ENCODE data around the gene PLPP4. TPM values are rescaled to one million over a fixed set of nuclear protein-coding genes. Genes with fewer than 3 reads are reported as not detected.

PLPP4 gene
- total RNA-seq, 1 donor from 2014 or later = not detected

DNA sequence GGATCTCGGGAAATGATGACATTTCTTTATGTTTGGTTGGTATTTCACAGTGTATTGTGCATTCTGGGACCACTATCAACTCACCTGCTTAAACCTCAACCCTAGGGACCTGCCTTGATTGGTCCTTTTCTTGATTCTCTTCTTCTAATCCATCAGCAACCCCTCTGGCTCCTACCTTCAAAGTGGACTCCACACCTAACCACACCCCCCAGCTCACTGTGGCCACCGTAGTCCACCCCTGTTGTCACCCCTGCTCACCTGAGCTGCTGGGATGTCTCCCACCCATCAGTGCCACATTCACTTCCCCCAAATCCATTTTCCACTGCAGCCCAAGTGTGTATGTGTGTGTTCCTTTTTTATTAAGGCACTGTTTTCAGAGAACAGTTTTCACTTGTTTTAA is 145.0 kb downstream of the PLPP4 start:
- Mint-ChIP-seq H3K27me3 (ENCODE audit: unreplicated experiment) (peaks cover 11% of the 10 kb centered on the region), H3K36me3 (ENCODE audit: low read depth, unreplicated experiment) (peaks cover 7% of the 10 kb centered on the region), H3K9me3 (ENCODE audit: unreplicated experiment) (peaks cover 5% of the 10 kb centered on the region), H3K4me1 (ENCODE audit: unreplicated experiment) (no peaks in the 10 kb centered on the region), H3K27ac (ENCODE audit: unreplicated experiment) (no peak overlapping the region), H3K4me3 (ENCODE audit: unreplicated experiment) (no peak overlapping the region)
- no peak for TF ChIP-seq CTCF (IDR thresholded peaks at IDR 0.05; ENCODE audit: unreplicated experiment)
- DNase-seq (ENCODE audit: low spot score) = no peak

DNA sequence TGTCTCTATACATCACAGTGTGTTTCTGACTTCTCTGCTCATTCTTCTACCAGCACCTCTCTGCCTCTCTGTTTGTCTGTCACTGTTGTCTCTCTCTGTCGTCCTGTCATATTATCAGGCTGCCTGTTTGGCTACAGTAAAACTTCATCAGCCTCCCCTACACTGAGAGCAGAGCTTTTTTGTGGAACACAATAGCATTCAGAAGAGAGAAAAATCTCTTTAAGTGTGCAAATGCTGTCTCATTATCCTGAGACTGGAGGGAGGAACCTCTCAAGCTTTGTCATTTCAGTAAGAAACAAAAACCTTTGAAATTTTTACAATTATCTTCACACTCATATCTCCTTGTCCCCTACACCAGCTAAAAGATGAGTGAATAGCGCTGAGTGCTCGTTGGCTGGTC is 148.4 kb downstream of the PLPP4 start:
- DNase-seq (ENCODE audit: low spot score) = no peak
- Mint-ChIP-seq H3K9me3 (ENCODE audit: unreplicated experiment) (peaks cover 5% of the 10 kb centered on the region), H3K4me3 (ENCODE audit: unreplicated experiment) (no peak overlapping the region), H3K36me3 (ENCODE audit: low read depth, unreplicated experiment) (peaks cover 7% of the 10 kb centered on the region), H3K27ac (ENCODE audit: unreplicated experiment) (no peak overlapping the region), H3K27me3 (ENCODE audit: unreplicated experiment) (peaks cover 11% of the 10 kb centered on the region), H3K4me1 (ENCODE audit: unreplicated experiment) (peaks cover 7% of the 10 kb centered on the region)
- TF ChIP-seq CTCF (IDR thresholded peaks at IDR 0.05; ENCODE audit: unreplicated experiment) = no peak

DNA sequence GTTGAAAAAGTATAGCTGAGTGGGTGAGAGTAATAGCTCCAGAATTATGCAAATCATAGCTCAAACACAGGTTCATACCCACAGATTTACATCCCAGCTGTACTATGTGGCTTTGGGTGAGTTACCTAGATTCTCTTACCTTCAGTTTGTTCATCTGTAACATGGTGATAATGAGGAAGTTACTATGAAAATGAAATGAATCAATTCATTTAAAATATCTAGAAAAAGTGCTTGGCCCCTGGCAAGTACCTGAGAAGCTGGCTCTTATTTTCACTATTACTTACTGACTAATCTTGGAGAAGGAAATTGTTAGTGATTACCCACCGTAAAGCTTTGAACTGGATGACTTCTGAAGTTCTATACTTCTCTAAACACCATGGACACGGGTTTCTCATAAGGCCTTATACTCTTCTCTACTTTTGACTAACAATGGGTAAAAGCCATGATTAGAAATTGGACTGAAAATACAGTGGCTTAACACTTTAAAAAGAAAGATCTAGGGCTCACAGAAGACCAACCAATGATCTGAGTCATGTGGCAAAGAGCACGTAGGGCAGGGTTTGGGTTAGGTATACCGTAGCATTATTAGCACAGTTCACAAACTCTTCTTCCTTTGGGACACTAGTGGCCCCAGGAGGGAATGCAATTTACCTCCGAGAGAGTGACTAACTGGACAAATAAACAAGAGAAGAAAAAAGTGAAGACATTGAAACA is 149.2 kb downstream of the PLPP4 start:
- no peak for DNase-seq (ENCODE audit: low spot score)
- Mint-ChIP-seq H3K4me1 (ENCODE audit: unreplicated experiment) (peaks cover 12% of the 10 kb centered on the region), H3K9me3 (ENCODE audit: unreplicated experiment) (peaks cover 5% of the 10 kb centered on the region), H3K27ac (ENCODE audit: unreplicated experiment) (no peak overlapping the region), H3K4me3 (ENCODE audit: unreplicated experiment) (no peak overlapping the region), H3K27me3 (ENCODE audit: unreplicated experiment) (peaks cover 10% of the 10 kb centered on the region), H3K36me3 (ENCODE audit: low read depth, unreplicated experiment) (peaks cover 7% of the 10 kb centered on the region)
- no peak for TF ChIP-seq CTCF (IDR thresholded peaks at IDR 0.05; ENCODE audit: unreplicated experiment)

DNA sequence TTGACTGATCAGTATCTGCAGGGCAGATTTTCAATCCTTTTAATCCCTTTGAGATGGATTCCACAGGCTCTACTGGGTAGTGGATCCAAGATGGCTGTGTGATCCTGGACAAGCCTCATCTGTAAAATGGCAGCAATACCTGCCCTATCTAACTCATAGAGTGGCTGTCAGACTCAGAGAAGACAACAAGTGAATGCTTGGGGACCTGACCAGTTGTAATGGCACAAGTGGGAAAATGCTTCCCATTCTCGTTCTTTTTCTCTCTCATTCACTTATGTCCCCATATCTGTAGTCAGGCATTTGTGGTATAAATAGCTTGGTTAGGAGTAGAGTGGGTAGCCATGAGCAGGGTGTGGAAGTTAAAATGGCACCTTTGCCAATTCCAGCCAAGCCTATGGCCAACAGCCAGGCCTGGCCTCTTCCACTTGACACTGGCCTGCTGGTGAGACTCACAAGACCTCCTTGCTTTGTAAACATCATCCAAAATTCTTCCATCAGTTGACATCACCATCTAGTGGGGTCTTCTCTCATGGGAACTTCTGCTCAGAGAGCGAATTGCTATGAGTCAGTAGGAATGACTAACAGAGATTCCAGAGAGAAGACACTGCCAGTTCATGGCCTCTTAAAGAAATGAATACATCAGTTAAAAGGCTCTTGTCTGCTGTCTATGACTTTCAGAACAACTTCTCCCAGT is 150.1 kb downstream of the PLPP4 start:
- Mint-ChIP-seq H3K4me1 (ENCODE audit: unreplicated experiment) (peaks cover 12% of the 10 kb centered on the region), H3K27me3 (ENCODE audit: unreplicated experiment) (peaks cover 8% of the 10 kb centered on the region), H3K27ac (ENCODE audit: unreplicated experiment) (no peak overlapping the region), H3K9me3 (ENCODE audit: unreplicated experiment) (peaks cover 5% of the 10 kb centered on the region), H3K4me3 (ENCODE audit: unreplicated experiment) (no peak overlapping the region), H3K36me3 (ENCODE audit: low read depth, unreplicated experiment) (peaks cover 7% of the 10 kb centered on the region)
- TF ChIP-seq CTCF (IDR thresholded peaks at IDR 0.05; ENCODE audit: unreplicated experiment) = no peak
- DNase-seq (ENCODE audit: low spot score) = no peak
